Cardiac septum (tissue), 1 donor: ENCODE measurements around the gene GALNS. TPM values are rescaled to one million over a fixed set of nuclear protein-coding genes. Genes with fewer than 3 reads are reported as not detected.
A peak's percentile ranks its signal among the peaks of the same experiment; 100 is the strongest.
"Not testable (repeated sequence)": the region's sequence is repeated elsewhere in the genome, so short reads cannot be mapped to it uniquely, and the experiment has no call there.

Experiments
- DNase-seq: peaks from one replicate; pipeline ENCODE4 v3.0.0-alpha.2; 2020; ENCODE audit warnings: low spot score
- intact Hi-C: fragments of 100-400 bp; cut with DNase I; formaldehyde crosslinking; loops from one replicate; pipeline ENCODE4 v1.14.0; 2022
- total RNA-seq: library from RNA; stranded (reverse); fragmentation: NEBNext Ultra II Directional; extraction: Animal tissue kit (Norgen Biotek cat#: 25700); gene quantifications from one replicate; pipeline ENCODE4 v1.2.1, GENCODE V29; 2021
- donor health status: DM: no; HTN: no; CAD: no.

The GALNS gene
- total RNA-seq, 1 donor from 2014 or later = 18.0 TPM

- intact Hi-C loops = no loop called here
- DNase-seq = no peak
These were observed 57.0 kb downstream of the GALNS start for GRCh38 chr16:88799569-88800276.

- intact Hi-C loops = no loop called here
- DNase-seq = no peak
These were observed 57.8 kb downstream of the GALNS start for GRCh38 chr16:88798772-88799455.

DNA sequence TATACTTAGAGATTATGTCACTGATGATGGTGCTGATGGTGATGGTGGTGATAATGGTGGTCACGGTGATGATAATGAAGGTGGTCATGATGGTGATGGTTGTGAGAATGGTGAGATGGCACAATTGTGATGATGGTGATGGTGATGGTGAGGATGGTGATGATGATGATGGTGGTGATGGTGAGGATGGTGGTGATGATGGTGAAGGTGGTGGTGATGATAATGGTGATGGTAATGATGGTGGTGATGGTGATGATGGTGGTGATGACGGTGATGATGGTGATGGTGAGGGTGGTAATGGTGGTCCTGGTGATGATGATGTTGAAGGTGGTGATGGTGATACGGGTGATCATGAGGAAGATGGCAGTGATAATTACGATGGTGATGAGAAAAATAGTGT, 58.7 kb downstream of the GALNS start:
- DNase-seq = no peak
- intact Hi-C loops = no loop called here

- intact Hi-C loops = no loop called here
- no peak for DNase-seq
These were observed 60.5 kb downstream of the GALNS start for GRCh38 chr16:88796278-88796677.

- intact Hi-C loops = no loop called here
- no peak for DNase-seq
These were observed 63.3 kb downstream of the GALNS start for GRCh38 chr16:88793251-88793954.

GRCh38 chr16:88792668-88793250, 64.0 kb downstream of the GALNS start:
- intact Hi-C loops = no loop called here
- no peak for DNase-seq

DNA sequence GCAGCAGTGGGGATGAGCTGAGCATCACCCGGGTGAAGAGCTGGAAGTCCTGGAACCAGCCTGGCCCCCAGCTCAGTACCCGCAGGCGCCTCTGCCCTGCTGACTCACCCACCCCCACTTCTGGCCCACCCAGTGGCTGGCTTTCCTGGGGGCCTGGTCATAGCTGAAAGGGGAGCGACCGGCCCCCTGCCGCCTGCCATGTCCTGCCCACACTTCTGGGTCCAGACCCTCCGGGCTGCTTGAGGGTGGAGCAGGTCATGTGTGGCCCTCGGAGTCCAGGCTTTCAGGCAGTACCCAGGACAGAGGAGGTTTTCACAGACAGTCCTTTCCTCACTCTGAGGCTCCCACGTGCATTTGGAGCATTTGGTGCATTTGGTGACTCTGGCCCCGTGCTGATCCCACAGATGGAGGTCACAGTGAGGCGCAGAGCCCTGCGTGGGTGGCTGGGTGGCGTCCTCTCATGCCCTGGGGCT, 64.6 kb downstream of the GALNS start:
- intact Hi-C loops = no loop called here

DNA sequence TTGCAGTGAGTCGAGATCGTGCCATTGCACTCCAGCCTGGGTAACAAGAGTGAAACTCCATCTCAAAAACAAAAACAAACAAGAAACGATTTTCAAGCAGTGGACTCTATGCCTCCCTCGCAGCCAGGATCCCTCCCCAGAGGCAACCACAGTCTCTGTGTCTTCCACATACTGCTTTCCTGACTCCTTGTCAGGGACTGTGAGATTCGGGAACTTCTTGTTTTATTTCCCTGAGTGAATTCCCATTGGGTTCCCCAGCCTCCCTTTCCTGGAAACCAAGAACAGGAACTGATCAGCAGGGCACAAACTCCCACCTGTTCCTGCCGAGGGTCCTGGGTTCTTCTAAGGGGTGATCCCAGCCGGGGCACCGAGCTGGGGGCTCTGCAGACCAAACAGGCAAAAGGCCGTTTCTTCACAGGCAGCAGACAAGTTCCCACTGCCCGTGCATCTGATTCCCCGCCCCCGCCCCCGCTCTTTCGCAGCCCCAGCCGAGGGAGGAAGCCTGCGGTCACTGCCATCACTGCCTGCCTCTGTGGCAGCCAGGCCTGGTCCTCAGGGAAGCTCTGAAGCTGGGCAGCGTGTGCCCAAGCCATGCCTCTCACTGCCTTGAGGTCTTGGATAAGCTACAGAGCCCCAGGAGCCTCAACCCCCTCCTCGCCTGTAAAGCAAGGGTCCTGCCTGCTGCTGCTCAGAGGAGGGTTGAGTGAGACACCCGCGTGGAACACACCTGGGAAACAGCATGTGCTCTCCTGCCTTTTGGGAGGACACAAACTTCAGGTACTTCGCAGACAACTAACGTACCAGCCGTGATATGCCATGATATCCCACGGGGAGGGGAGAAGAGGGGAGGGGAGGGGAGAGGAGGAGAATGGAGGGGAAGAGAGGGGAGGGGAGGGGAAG, 66.2 kb downstream of the GALNS start:
- peak; percentile 90 for DNase-seq
- intact Hi-C loops = no loop called here

More for the DNA sequence above, 64.6 kb downstream of the GALNS start:
- DNase-seq = no peak

- DNase-seq = no peak
These were observed 67.2 kb downstream of the GALNS start for GRCh38 chr16:88789594-88789993.

GRCh38 chr16:88788749-88789148, 68.0 kb downstream of the GALNS start:
- intact Hi-C loops, DNase-seq: not testable (repeated sequence)

More at GRCh38 chr16:88789594-88789993, 67.2 kb downstream of the GALNS start:
- intact Hi-C loops = no loop called here

DNA sequence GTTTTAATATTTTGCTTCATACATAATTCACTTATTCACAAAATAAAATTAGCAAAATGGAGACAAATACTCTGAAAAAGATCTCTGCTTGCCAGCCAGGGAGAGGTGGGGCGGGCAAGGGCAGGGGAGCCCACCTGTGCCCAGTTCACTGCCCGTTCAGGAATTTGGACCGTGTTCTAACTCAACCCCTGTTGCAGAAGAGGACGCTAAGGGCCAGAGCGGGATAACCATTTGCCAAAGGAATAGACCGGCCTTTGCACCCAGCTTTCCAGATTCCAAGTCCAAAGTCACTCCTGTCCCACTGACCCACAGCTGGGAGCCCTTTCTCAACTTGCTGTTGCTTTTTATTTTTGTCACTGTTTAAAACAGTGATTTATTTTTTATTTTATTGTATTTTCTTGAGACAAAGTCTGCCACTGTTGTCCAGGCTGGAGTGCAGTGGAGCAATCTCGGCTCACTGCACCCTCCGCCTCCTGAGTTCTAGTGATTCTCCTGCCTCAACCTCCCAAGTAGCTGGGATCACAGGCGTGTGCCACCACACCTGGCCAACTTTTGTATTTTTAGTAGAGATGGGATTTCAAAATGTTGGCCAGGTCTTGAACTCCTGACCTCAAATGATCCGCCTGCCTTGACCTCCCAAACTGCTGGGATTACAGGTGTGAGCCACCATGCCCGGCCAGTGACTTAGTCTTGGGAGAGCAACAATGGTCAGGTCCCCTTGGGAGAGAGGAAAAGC, 69.0 kb downstream of the GALNS start:
- no peak for DNase-seq
- intact Hi-C loops = no loop called here

- intact Hi-C loops = loop anchor here (1.0 kb wide), 1 partner anchor 42 kb away; no protein-coding TSS in a partner anchor
- DNase-seq = peak; percentile 91
These were observed 71.4 kb downstream of the GALNS start, which contains the start of gene PIEZO1 for GRCh38 chr16:88785106-88785924. TSS of gene PIEZO1 (minus strand) at chr16:88785220. CDS start at chr16:88784964, 256 bp downstream.

DNA sequence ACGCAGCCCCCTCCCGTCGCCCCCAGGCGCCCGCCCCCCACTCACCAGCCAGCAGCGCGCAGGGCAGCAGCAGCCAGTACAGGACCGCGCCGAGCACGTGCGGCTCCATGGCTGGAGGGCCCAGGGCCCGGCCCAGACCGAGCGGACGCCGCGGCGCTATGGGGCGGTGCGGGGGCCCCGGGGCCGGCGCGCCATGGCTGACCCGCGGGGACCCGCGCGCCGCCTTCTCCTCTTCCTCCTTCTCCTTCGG, 72.0 kb downstream of the GALNS start:
- intact Hi-C loops = loop anchor here (1.0 kb wide), 1 partner anchor 41 kb away; no protein-coding TSS in a partner anchor
- no peak for DNase-seq

- no peak for DNase-seq
These were observed 72.5 kb downstream of the GALNS start for GRCh38 chr16:88784074-88784855.

GRCh38 chr16:88783391-88784073, 73.2 kb downstream of the GALNS start:
- no peak for DNase-seq
- intact Hi-C loops = no loop called here

More at GRCh38 chr16:88784074-88784855, 72.5 kb downstream of the GALNS start:
- intact Hi-C loops = no loop called here
